NOMO-1 treated with dmso at 0.1 percent for 144 hours (cell line): ENCODE data around the gene HNRNPLL.

Experiments
- DNase-seq: peaks from one replicate; lab custom pipeline; 2025; ENCODE audit not compliant: unreplicated experiment; lab: John Stamatoyannopoulos, UW

HNRNPLL gene

DNA sequence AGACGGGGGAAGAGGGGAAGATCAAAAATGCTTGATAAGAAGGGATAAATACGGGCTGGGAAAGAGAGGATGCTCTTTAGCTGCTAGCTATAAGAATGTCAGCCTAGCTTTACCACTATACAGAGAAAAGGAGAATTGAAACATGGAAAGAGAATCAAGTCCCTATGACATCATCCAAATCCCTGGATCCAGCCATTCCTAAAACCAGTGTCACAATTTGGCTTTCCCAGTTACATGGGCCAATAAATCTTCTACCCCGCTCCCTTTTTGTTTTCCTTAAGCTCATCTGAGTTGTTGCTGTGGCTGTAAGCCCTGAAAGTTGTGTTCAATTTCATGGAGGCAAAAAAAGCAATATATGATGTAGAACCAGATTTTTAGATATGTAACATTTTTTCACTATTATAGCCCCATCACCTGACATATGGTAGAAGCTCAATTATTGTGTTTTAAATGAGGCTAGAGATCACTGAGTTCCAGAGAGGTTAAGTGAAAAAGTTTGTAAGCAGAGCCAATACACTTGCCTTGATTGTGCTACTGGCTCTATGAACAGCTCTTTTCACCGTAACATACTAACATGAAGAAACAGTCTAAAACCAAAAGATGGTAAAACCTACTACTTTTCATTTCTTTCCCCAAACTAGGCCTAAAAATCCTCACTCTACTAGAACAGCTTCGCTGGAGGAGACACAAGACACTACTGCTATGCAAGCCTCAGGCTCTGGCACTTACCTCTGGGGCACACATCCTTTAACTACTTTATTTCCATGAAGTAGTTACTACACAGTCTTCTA is 4.3 kb downstream of the HNRNPLL start:
- no peak for DNase-seq

DNA sequence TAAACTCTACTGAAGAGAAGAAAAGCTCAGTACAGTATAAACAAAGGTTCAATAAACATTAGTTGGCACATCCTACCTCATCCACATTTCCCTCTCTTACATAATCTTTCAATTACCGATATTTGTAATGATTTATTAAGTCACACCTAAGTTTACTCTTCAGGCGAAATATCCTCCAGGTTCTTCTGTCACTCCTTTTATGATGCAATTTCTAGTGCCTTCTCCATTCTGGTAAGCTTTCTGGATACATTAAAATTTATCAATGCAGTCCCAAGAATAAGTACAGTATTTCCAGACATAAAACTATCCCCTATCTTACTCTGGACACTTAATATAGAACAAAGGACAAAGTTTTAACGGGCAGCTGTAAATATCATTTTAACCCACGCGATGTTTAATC is 5.6 kb downstream of the HNRNPLL start:
- no peak for DNase-seq

DNA sequence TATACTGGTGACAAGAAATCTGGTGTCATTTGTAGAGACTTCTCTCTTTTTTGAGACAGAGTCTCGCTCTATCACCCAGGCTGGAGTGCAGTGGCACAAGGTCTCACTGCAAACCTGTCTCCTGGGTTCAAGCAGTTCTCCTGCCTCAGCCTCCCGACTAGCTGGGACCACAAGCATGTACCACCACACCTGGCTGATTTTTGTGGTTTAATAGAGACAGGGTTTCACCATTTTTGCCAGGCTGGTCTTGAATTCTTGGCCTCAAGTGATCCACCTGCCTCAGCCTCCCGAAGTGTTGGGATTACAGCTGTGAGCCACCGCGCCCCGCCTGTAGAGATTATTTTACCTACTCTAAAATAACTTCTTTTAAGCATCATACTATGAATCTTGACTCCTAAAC is 6.5 kb downstream of the HNRNPLL start:
- no peak for DNase-seq

- DNase-seq, result no peak
Measured at GRCh38 chr2:38592951-38593350, 9.8 kb downstream of the HNRNPLL start.

- DNase-seq, result no peak
Measured at GRCh38 chr2:38591152-38591551, 11.6 kb downstream of the HNRNPLL start.

DNA sequence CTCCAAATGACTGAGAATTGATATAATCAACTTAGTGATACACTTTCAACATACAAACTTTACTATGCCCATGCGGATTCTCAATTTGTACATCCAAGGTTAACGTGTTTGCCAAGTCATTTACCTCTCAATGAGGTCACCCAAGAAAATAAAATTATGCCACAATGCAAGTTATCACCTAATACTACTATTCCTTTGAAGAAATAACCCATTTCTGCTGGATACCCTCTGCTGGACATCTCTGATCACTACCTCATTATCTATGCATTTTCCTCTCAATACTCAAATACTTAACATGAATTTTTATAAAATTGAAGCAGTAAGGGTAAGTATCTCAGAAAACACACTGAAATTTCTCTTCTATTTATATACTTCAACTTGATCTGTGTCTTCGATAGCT is 12.7 kb downstream of the HNRNPLL start:
- DNase-seq, result no peak

GRCh38 chr2:38586931-38587330 is 15.8 kb downstream of the HNRNPLL start:
- DNase-seq, result no peak

DNA sequence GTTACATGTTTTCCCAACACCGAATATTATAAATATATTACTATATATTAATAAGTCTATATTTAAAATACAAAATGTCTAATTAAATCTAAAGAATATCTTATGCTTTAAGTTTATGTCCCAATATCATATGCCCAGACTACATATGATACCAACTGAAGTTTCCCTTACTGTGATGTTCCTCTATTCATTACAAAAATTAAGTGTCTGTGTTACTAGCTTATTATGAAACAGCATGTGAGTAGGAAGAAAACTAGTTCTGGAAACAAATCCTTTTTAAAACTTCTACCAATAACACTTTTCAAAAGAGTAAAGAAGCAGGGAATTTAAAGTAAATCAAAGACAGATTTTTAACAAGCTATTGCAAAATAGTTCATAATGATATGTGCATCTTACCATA is 17.8 kb downstream of the HNRNPLL start:
- DNase-seq, result no peak

DNA sequence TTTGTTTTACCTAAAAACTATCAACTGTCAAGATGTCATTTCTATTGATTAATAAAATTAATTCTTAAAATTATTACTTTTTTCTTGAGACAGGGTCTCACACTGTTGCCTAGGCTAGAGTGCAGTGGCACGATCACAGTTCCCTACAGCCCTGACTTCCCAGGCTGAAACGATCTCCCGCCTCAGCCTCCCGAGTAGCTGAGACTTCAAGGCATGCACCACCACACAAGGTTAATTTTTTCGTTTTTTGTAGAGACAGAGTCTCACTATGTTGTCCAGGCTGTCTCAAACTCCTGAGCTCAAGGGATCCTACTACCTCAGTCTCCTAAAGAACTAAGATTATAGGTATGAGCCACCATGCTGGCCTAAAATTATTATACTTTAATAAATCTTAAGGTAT is 18.7 kb downstream of the HNRNPLL start:
- no peak for DNase-seq

GRCh38 chr2:38583524-38583923 is 19.2 kb downstream of the HNRNPLL start:
- DNase-seq, result no peak

- DNase-seq, result peak; percentile 37
Measured at GRCh38 chr2:38581193-38582147, 21.3 kb downstream of the HNRNPLL start.

GRCh38 chr2:38580115-38580636 is 22.6 kb downstream of the HNRNPLL start:
- DNase-seq, result no peak

DNA sequence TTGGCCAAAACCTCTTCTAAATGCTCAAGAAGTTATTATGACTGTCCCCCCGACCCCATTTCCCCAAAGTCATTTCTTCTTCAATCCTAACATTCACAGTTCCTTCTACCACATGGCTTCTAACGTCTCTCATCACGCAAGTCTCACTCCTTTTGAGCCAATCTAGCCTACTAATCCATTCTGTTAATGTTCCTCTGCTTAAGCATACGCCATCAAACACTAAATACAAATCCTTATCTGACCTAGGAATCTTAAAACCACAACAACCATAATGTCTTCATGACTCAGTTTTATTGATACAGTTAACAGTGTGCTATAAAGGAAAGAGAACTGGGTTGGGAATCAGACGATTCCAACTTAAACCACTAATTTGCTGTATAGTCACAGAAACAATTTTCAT is 23.9 kb downstream of the HNRNPLL start:
- no peak for DNase-seq

- no peak for DNase-seq
Measured at GRCh38 chr2:38574278-38574677, 28.4 kb downstream of the HNRNPLL start.

DNA sequence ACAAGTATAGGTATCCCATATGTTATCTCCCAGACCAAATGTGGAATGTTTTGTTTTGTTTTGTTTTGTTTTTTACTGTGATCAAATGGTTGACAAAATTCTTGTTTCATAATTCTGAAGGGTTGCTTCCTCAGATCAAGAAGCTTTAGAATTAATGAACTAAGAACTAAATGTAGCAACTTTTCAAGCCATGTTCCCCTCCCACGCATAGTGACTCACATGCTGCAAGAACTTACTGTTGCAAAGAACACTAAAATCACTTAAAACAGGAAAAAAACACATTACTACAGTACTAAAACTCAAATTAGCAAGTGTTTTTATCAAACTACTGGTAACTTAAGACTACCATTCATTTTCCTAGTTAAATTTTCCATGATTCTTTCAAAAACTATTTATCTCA is 30.6 kb downstream of the HNRNPLL start:
- DNase-seq, result no peak

DNA sequence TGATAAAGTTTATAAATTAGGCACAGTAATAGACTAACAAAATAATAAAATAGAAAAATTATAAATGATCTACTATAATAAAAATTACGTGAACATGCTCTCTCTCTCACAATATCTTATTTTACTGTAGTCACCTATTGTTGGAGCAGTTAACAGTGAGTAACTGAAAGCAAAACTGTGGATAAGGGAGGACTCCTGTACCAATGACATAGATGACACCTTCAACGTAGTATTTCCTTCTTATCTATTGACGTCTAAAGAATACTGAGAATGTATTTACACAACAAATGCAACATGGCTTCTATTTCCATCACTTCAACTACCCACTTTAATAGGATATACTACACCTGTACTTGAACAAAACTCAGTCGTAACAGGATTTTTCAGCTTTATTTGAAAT is 31.5 kb downstream of the HNRNPLL start:
- DNase-seq, result no peak

DNA sequence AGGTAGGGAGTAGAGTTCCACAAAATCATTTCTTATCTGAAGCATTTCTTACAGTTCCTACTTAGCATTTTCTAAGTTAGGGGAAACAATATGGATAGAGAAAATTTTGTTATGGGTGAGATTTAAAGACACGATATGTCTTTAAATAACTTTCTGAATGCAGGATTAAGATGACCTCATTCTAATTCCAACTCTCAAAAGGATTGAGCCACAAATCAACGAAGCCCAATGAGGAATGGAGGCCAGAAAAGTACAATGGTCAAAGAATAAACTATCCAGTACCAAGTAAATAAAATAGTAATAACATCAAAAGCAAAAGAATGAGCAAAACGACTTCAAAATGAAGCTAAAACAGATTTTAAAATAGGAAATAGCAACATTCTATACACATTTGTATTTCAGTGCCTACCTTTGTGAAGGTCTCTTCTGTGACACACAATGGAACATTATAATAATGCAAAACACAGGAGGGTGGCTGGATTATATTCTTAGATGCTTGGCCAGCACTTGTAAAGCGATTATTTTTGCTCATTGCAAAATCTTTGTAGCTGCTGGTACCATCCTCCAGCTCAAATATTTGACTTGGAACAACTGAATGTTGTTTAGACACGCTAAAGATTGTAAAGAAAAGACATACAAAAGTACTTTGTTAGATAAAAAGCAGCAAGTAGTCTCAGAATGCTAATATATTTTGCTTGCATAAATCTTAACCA is 33.8 kb downstream of the HNRNPLL start:
- DNase-seq, result no peak

DNA sequence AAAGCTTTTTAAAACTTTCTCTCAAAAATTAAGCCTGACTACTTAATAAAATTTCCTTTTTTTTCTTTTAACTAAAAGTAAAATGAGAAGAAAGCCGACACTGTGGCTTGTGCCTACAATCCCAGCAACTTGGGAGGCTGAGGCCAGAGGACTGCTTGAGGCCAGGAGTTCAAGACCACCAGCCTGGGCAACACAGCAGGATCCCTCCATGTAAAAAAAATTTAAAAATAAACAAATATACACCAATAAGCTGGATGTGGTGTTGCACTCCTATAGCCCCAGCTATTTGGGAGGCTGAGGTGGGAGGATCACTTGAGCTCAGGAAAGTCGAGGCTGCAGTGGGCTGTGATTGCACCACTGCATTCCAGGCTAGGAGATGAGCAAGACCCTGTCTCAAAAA is 37.4 kb downstream of the HNRNPLL start:
- DNase-seq, result no peak

GRCh38 chr2:38561691-38562090 is 41.0 kb downstream of the HNRNPLL start:
- DNase-seq, result no peak

GRCh38 chr2:38560092-38560491 is 42.6 kb downstream of the HNRNPLL start:
- DNase-seq, result no peak

- DNase-seq, result no peak
Measured at GRCh38 chr2:38557981-38558380, 44.7 kb downstream of the HNRNPLL start.
